WERI-Rb-1 (cell line): ENCODE results near the gene TAF1C.

Source experiments
- DNase-seq: peaks from one replicate; pipeline ENCODE4 v3.0.0-alpha.2; 2020
- H3K27ac ChIP-seq: fragments of 250-450 bp; sonication (Bioruptor Pico); 2 replicates; pipeline ENCODE4 v1.5.1; 2020; ENCODE audit warnings: mild to moderate bottlenecking, moderate library complexity
- H3K27me3 ChIP-seq: fragments of 250-450 bp; sonication (Bioruptor Pico); 2 replicates; pipeline ENCODE4 v1.5.1; 2021; ENCODE audit warnings: mild to moderate bottlenecking, low read depth, moderate library complexity; ENCODE audit not compliant: insufficient read depth, severe bottlenecking
- H3K36me3 ChIP-seq: fragments of 250-450 bp; sonication (Bioruptor Pico); 2 replicates; pipeline ENCODE4 v1.5.1; 2020; ENCODE audit warnings: mild to moderate bottlenecking, moderate library complexity
- H3K4me3 ChIP-seq: 2 replicates; pipeline ENCODE4 v1.5.1; 2011; ENCODE audit warnings: low read depth, mild to moderate bottlenecking, control low read depth, low read length
- H3K9me3 ChIP-seq: fragments of 250-450 bp; sonication (Bioruptor Pico); 2 replicates; pipeline ENCODE4 v1.5.1; 2021; ENCODE audit warnings: mild to moderate bottlenecking, moderate library complexity; ENCODE audit not compliant: severe bottlenecking
- CTCF ChIP-seq: IDR thresholded peaks from 2 replicates; pipeline ENCODE4 v1.5.1; 2011; ENCODE audit warnings: low read depth, mild to moderate bottlenecking, control low read depth, inconsistent platforms, low read length

The TAF1C gene

GRCh38 chr16:84183911-84184591 is 2.8 kb downstream of the TAF1C start:
- no peaks in the 10 kb centered on the region for H3K27me3 ChIP-seq
- no peaks in the 10 kb centered on the region for H3K9me3 ChIP-seq
- H3K36me3 ChIP-seq, result peaks cover 3% of the 10 kb centered on the region; the same call in 1 of the 2 replicates
- DNase-seq, result peak; percentile 38
- H3K4me3 ChIP-seq, result no peak overlapping the region
- peak; percentile 71 for TF ChIP-seq CTCF
- H3K27ac ChIP-seq, result no peak overlapping the region

- no peaks in the 10 kb centered on the region for H3K27me3 ChIP-seq
- no peak overlapping the region for H3K27ac ChIP-seq
- H3K36me3 ChIP-seq, result peaks cover 3% of the 10 kb centered on the region; the same call in 1 of the 2 replicates
- no peaks in the 10 kb centered on the region for H3K9me3 ChIP-seq
- DNase-seq, result no peak
- no peak for TF ChIP-seq CTCF
- H3K4me3 ChIP-seq, result no peak overlapping the region
Measured at GRCh38 chr16:84183572-84183875, 3.3 kb downstream of the TAF1C start.

- Histone ChIP-seq H3K9me3 (no peaks in the 10 kb centered on the region), H3K36me3 (peaks cover 3% of the 10 kb centered on the region; the same call in 1 of the 2 replicates), H3K4me3 (no peak overlapping the region), H3K27me3 (no peaks in the 10 kb centered on the region), H3K27ac (no peak overlapping the region)
- TF ChIP-seq CTCF, result no peak
- no peak for DNase-seq
Measured at GRCh38 chr16:84182680-84183571, 3.9 kb downstream of the TAF1C start.

GRCh38 chr16:84182104-84182503 is 4.8 kb downstream of the TAF1C start:
- Histone ChIP-seq H3K9me3 (no peaks in the 10 kb centered on the region), H3K27me3 (no peaks in the 10 kb centered on the region), H3K4me3 (no peak overlapping the region), H3K27ac (no peak overlapping the region), H3K36me3 (peaks cover 3% of the 10 kb centered on the region; the same call in 1 of the 2 replicates)
- no peak for DNase-seq
- no peak for TF ChIP-seq CTCF

- no peak overlapping the region for H3K27ac ChIP-seq
- TF ChIP-seq CTCF, result no peak
- no peaks in the 10 kb centered on the region for H3K9me3 ChIP-seq
- H3K27me3 ChIP-seq, result no peaks in the 10 kb centered on the region
- H3K36me3 ChIP-seq, result peaks cover 3% of the 10 kb centered on the region; the same call in 1 of the 2 replicates
- DNase-seq, result no peak
- H3K4me3 ChIP-seq, result no peak overlapping the region
Measured at GRCh38 chr16:84181144-84181915, 5.5 kb downstream of the TAF1C start.
